Fibroblast of lung (primary cell): ENCODE data around the gene ELOF1.
"Not testable (repeated sequence)": the region's sequence is repeated elsewhere in the genome, so short reads cannot be mapped to it uniquely, and the experiment has no call there.

ENCODE experiments used
- EZH2 ChIP-seq: IDR thresholded peaks from 2 replicates; pipeline ENCODE4 v1.5.1; 2012; ENCODE audit warnings: low read length, control low read depth, mild to moderate bottlenecking; ENCODE audit errors: missing control alignments
- TF ChIP-seq, protein P1 (sequence below), 2 donors: IDR thresholded peaks in 1 of 2; conservative IDR thresholded peaks in 1 of 2; 1 replicate in 1 of 2; 2 replicates in 1 of 2; pipeline ENCODE4 v1.5.1; 2011 to 2012; ENCODE audit warnings: low read length in 2 of 2, control low read depth in 1 of 2, inconsistent platforms in 1 of 2, low read depth in 1 of 2, mild to moderate bottlenecking in 1 of 2

DNA sequence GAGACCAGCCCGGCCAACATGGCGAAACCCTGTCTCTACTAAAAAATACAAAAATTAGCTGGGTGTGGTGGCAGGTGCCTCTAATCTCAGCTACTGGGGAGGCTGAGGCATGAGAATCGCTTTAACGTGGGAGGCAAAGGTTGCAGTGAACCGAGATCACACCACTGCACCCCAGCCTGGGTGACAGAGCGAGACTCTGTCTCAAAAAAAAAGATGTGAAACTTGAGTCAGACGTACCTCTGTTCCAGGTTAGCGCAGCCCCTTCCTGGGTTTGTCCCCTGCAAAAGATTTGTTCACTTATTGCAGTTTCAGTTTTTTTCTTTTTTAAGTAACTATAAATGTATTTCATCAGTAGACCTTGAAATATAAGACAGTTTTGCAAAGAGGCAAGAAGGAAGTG is 40.7 kb upstream of the ELOF1 start:
- TF ChIP-seq, protein P1, sequence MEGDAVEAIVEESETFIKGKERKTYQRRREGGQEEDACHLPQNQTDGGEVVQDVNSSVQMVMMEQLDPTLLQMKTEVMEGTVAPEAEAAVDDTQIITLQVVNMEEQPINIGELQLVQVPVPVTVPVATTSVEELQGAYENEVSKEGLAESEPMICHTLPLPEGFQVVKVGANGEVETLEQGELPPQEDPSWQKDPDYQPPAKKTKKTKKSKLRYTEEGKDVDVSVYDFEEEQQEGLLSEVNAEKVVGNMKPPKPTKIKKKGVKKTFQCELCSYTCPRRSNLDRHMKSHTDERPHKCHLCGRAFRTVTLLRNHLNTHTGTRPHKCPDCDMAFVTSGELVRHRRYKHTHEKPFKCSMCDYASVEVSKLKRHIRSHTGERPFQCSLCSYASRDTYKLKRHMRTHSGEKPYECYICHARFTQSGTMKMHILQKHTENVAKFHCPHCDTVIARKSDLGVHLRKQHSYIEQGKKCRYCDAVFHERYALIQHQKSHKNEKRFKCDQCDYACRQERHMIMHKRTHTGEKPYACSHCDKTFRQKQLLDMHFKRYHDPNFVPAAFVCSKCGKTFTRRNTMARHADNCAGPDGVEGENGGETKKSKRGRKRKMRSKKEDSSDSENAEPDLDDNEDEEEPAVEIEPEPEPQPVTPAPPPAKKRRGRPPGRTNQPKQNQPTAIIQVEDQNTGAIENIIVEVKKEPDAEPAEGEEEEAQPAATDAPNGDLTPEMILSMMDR (conservative IDR thresholded peaks at IDR 0.05 in 1 of 2, IDR thresholded peaks at IDR 0.05 in 1 of 2; ENCODE audit: low read depth in 1 of 2, low read length in 2 of 2) = not testable (repeated sequence)
- TF ChIP-seq EZH2 = not testable (repeated sequence)
